WTC11 (cell line): Measurements from ENCODE around the gene CYYR1. TPM values are rescaled to one million over a fixed set of nuclear protein-coding genes. Genes with fewer than 3 reads are reported as not detected.

Experiments used
- CREB1 ChIP-seq: sonication (generic); formaldehyde crosslinking; IDR thresholded peaks from 2 replicates; pipeline ENCODE4 v1.8.0; 2023; ENCODE audit warnings: mild to moderate bottlenecking, missing genetic modification reagents
- EMX1 ChIP-seq: fragments of 250-450 bp; sonication (Bioruptor Pico); IDR thresholded peaks from 2 replicates; pipeline ENCODE4 v1.8.0; 2021; ENCODE audit warnings: mild to moderate bottlenecking
- ESRRA ChIP-seq: sonication (generic); formaldehyde crosslinking; IDR thresholded peaks from 2 replicates; pipeline ENCODE4 v1.8.1; 2022; ENCODE audit warnings: mild to moderate bottlenecking, missing genetic modification reagents, borderline replicate concordance
- FOXK1 ChIP-seq: sonication (generic); formaldehyde crosslinking; IDR thresholded peaks from 2 replicates; pipeline ENCODE4 v1.8.0; 2022; ENCODE audit warnings: mild to moderate bottlenecking, moderate library complexity, missing genetic modification reagents
- GTF2I ChIP-seq: fragments of 250-450 bp; sonication (Bioruptor Pico); conservative IDR thresholded peaks from 2 replicates; pipeline ENCODE4 v1.4.0; 2021; ENCODE audit warnings: mild to moderate bottlenecking
- JAZF1 ChIP-seq: fragments of 250-450 bp; sonication (Bioruptor Pico); IDR thresholded peaks from 2 replicates; pipeline ENCODE4 v1.9.0; 2021; ENCODE audit warnings: moderate library complexity, mild to moderate bottlenecking, inconsistent platforms
- KAT7 ChIP-seq: sonication (generic); formaldehyde crosslinking; IDR thresholded peaks from 2 replicates; pipeline ENCODE4 v1.8.1; 2023; ENCODE audit warnings: missing genetic modification reagents, mild to moderate bottlenecking, borderline replicate concordance
- OVOL2 ChIP-seq: fragments of 250-450 bp; sonication (Bioruptor Pico); IDR thresholded peaks from 2 replicates; pipeline ENCODE4 v1.9.0; 2021; ENCODE audit warnings: mild to moderate bottlenecking, borderline replicate concordance
- RELA ChIP-seq: sonication (generic); formaldehyde crosslinking; IDR thresholded peaks from 2 replicates; pipeline ENCODE4 v1.8.1; 2022; ENCODE audit warnings: missing genetic modification reagents, mild to moderate bottlenecking, borderline replicate concordance
- SOX15 ChIP-seq: fragments of 250-450 bp; sonication (Bioruptor Pico); IDR thresholded peaks from 2 replicates; pipeline ENCODE4 v1.9.0; 2021; ENCODE audit warnings: mild to moderate bottlenecking
- SP1 ChIP-seq: sonication (generic); formaldehyde crosslinking; conservative IDR thresholded peaks from 2 replicates; pipeline ENCODE4 v1.8.1; 2022; ENCODE audit warnings: missing genetic modification reagents
- TP53 ChIP-seq: sonication (generic); formaldehyde crosslinking; IDR thresholded peaks from 2 replicates; pipeline ENCODE4 v1.8.1; 2023; ENCODE audit warnings: mild to moderate bottlenecking, missing genetic modification reagents
- ZNF219 ChIP-seq: sonication (generic); formaldehyde crosslinking; IDR thresholded peaks from 2 replicates; pipeline ENCODE4 v1.8.0; 2023; ENCODE audit warnings: missing genetic modification reagents, mild to moderate bottlenecking, borderline replicate concordance
- ZNF317 ChIP-seq: sonication (generic); formaldehyde crosslinking; IDR thresholded peaks from 2 replicates; pipeline ENCODE4 v1.8.1; 2023; ENCODE audit warnings: low read depth, mild to moderate bottlenecking, moderate library complexity, missing genetic modification reagents, borderline replicate concordance
- ZNF671 ChIP-seq: fragments of 250-450 bp; sonication (Bioruptor Pico); IDR thresholded peaks from 2 replicates; pipeline ENCODE4 v1.8.0; 2021; ENCODE audit warnings: mild to moderate bottlenecking
- total RNA-seq: library from RNA; stranded (reverse); gene quantifications from 3 replicates; pipeline ENCODE4 v1.2.3, GENCODE V29; 2021
- TF ChIP-seq, protein P1 (sequence below): fragments of 250-450 bp; sonication (Bioruptor Pico); IDR thresholded peaks from 2 replicates; pipeline ENCODE4 v1.9.0; 2021; ENCODE audit warnings: mild to moderate bottlenecking
- TF ChIP-seq, protein P2 (sequence below): sonication (generic); formaldehyde crosslinking; IDR thresholded peaks from 2 replicates; pipeline ENCODE4 v1.8.0; 2023; ENCODE audit warnings: missing genetic modification reagents
- TF ChIP-seq, protein P3 (sequence below): sonication (generic); formaldehyde crosslinking; IDR thresholded peaks from 2 replicates; pipeline ENCODE4 v1.8.0; 2022; ENCODE audit warnings: missing genetic modification reagents
- TF ChIP-seq, protein P4 (sequence below): sonication (generic); formaldehyde crosslinking; IDR thresholded peaks from 2 replicates; pipeline ENCODE4 v1.8.1; 2022; ENCODE audit warnings: low read depth, mild to moderate bottlenecking, moderate library complexity, missing genetic modification reagents, borderline replicate concordance
- TF ChIP-seq, protein P5 (sequence below): sonication (generic); formaldehyde crosslinking; conservative IDR thresholded peaks from 2 replicates; pipeline ENCODE4 v1.8.1; 2023; ENCODE audit warnings: mild to moderate bottlenecking, low read depth, missing genetic modification reagents, moderate library complexity
- TF ChIP-seq, protein P6 (sequence below): sonication (generic); formaldehyde crosslinking; IDR thresholded peaks from 2 replicates; pipeline ENCODE4 v1.8.0; 2023; ENCODE audit warnings: missing genetic modification reagents, mild to moderate bottlenecking, borderline replicate concordance
- TF ChIP-seq, protein P7 (sequence below): sonication (generic); formaldehyde crosslinking; IDR thresholded peaks from 2 replicates; pipeline ENCODE4 v1.8.1; 2023; ENCODE audit warnings: mild to moderate bottlenecking, moderate library complexity, missing genetic modification reagents

CYYR1 gene
- total RNA-seq, 1 experiment from 2014 or later = 29.3 TPM

DNA sequence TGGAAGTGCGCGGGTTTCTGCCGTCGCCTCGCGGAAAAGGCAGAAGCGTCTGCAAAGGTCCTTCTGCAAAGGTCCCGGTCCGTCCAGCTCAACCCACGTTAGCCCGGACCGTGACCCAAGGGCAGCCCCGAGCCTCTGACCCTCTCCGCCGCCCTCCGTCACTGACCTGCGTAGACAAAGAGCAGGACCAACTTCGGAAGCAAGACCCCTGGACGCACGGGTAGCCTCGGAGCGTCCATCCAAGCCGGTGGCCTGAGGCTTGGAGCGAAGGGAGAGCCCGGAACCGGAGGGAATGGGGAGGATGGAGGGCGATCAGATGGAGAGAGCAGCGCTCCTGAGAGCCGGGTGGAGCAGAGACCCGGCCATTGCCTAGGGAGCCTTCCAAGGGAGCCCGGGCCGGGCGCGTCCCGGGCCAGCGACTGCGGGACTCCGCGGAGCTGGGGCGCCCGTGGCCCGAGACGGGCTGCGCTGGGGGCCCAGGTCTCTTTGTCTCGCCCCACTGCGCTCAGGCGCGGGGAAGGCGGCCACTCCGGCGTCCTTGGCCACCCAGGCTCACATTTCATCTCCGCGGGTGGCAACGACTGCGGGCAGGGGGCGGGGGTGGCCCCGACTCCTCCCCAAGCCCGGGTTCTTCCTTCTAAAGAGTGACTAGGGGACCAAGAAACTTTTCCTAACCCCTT, at the start of gene CYYR1 (continued):
- TF ChIP-seq, protein P1, sequence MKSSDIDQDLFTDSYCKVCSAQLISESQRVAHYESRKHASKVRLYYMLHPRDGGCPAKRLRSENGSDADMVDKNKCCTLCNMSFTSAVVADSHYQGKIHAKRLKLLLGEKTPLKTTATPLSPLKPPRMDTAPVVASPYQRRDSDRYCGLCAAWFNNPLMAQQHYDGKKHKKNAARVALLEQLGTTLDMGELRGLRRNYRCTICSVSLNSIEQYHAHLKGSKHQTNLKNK = no peak
- TF ChIP-seq ZNF219 (CRISPR knock-in tag) (peak; percentile 40; the same call in 1 of the 2 replicates), FOXK1 (no peak), ZNF671 (no peak), SOX15 (CRISPR knock-in tag) (no peak), JAZF1 (no peak), SP1 (CRISPR knock-in tag) (no peak), CREB1 (no peak), OVOL2 (CRISPR knock-in tag) (no peak), TP53 (CRISPR knock-in tag) (peak; percentile 48; the same call in 1 of the 2 replicates), EMX1 (CRISPR knock-in tag) (no peak), ZNF317 (no peak), ESRRA (CRISPR knock-in tag) (no peak), KAT7 (peak; percentile 74; the same call in 1 of the 2 replicates), GTF2I (CRISPR knock-in tag) (no peak), RELA (0 out of 2 replicates have a peak, but pooled peaks have one; percentile 45)
- TF ChIP-seq, protein P2, sequence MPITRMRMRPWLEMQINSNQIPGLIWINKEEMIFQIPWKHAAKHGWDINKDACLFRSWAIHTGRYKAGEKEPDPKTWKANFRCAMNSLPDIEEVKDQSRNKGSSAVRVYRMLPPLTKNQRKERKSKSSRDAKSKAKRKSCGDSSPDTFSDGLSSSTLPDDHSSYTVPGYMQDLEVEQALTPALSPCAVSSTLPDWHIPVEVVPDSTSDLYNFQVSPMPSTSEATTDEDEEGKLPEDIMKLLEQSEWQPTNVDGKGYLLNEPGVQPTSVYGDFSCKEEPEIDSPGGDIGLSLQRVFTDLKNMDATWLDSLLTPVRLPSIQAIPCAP (CRISPR knock-in tag) = 0 out of 2 replicates have a peak, but pooled peaks have one; percentile 30
- TF ChIP-seq, protein P3, sequence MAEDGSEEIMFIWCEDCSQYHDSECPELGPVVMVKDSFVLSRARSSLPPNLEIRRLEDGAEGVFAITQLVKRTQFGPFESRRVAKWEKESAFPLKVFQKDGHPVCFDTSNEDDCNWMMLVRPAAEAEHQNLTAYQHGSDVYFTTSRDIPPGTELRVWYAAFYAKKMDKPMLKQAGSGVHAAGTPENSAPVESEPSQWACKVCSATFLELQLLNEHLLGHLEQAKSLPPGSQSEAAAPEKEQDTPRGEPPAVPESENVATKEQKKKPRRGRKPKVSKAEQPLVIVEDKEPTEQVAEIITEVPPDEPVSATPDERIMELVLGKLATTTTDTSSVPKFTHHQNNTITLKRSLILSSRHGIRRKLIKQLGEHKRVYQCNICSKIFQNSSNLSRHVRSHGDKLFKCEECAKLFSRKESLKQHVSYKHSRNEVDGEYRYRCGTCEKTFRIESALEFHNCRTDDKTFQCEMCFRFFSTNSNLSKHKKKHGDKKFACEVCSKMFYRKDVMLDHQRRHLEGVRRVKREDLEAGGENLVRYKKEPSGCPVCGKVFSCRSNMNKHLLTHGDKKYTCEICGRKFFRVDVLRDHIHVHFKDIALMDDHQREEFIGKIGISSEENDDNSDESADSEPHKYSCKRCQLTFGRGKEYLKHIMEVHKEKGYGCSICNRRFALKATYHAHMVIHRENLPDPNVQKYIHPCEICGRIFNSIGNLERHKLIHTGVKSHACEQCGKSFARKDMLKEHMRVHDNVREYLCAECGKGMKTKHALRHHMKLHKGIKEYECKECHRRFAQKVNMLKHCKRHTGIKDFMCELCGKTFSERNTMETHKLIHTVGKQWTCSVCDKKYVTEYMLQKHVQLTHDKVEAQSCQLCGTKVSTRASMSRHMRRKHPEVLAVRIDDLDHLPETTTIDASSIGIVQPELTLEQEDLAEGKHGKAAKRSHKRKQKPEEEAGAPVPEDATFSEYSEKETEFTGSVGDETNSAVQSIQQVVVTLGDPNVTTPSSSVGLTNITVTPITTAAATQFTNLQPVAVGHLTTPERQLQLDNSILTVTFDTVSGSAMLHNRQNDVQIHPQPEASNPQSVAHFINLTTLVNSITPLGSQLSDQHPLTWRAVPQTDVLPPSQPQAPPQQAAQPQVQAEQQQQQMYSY (CRISPR knock-in tag) = 0 out of 2 replicates have a peak, but pooled peaks have one; percentile 15
- TF ChIP-seq, protein P4, sequence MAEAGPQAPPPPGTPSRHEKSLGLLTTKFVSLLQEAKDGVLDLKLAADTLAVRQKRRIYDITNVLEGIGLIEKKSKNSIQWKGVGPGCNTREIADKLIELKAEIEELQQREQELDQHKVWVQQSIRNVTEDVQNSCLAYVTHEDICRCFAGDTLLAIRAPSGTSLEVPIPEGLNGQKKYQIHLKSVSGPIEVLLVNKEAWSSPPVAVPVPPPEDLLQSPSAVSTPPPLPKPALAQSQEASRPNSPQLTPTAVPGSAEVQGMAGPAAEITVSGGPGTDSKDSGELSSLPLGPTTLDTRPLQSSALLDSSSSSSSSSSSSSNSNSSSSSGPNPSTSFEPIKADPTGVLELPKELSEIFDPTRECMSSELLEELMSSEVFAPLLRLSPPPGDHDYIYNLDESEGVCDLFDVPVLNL (CRISPR knock-in tag) = no peak
- TF ChIP-seq, protein P5, sequence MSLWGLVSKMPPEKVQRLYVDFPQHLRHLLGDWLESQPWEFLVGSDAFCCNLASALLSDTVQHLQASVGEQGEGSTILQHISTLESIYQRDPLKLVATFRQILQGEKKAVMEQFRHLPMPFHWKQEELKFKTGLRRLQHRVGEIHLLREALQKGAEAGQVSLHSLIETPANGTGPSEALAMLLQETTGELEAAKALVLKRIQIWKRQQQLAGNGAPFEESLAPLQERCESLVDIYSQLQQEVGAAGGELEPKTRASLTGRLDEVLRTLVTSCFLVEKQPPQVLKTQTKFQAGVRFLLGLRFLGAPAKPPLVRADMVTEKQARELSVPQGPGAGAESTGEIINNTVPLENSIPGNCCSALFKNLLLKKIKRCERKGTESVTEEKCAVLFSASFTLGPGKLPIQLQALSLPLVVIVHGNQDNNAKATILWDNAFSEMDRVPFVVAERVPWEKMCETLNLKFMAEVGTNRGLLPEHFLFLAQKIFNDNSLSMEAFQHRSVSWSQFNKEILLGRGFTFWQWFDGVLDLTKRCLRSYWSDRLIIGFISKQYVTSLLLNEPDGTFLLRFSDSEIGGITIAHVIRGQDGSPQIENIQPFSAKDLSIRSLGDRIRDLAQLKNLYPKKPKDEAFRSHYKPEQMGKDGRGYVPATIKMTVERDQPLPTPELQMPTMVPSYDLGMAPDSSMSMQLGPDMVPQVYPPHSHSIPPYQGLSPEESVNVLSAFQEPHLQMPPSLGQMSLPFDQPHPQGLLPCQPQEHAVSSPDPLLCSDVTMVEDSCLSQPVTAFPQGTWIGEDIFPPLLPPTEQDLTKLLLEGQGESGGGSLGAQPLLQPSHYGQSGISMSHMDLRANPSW (CRISPR knock-in tag) = 0 out of 2 replicates have a peak, but pooled peaks have one; percentile 27
- TF ChIP-seq, protein P6, sequence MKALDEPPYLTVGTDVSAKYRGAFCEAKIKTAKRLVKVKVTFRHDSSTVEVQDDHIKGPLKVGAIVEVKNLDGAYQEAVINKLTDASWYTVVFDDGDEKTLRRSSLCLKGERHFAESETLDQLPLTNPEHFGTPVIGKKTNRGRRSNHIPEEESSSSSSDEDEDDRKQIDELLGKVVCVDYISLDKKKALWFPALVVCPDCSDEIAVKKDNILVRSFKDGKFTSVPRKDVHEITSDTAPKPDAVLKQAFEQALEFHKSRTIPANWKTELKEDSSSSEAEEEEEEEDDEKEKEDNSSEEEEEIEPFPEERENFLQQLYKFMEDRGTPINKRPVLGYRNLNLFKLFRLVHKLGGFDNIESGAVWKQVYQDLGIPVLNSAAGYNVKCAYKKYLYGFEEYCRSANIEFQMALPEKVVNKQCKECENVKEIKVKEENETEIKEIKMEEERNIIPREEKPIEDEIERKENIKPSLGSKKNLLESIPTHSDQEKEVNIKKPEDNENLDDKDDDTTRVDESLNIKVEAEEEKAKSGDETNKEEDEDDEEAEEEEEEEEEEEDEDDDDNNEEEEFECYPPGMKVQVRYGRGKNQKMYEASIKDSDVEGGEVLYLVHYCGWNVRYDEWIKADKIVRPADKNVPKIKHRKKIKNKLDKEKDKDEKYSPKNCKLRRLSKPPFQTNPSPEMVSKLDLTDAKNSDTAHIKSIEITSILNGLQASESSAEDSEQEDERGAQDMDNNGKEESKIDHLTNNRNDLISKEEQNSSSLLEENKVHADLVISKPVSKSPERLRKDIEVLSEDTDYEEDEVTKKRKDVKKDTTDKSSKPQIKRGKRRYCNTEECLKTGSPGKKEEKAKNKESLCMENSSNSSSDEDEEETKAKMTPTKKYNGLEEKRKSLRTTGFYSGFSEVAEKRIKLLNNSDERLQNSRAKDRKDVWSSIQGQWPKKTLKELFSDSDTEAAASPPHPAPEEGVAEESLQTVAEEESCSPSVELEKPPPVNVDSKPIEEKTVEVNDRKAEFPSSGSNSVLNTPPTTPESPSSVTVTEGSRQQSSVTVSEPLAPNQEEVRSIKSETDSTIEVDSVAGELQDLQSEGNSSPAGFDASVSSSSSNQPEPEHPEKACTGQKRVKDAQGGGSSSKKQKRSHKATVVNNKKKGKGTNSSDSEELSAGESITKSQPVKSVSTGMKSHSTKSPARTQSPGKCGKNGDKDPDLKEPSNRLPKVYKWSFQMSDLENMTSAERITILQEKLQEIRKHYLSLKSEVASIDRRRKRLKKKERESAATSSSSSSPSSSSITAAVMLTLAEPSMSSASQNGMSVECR (CRISPR knock-in tag) = no peak
- TF ChIP-seq, protein P7, sequence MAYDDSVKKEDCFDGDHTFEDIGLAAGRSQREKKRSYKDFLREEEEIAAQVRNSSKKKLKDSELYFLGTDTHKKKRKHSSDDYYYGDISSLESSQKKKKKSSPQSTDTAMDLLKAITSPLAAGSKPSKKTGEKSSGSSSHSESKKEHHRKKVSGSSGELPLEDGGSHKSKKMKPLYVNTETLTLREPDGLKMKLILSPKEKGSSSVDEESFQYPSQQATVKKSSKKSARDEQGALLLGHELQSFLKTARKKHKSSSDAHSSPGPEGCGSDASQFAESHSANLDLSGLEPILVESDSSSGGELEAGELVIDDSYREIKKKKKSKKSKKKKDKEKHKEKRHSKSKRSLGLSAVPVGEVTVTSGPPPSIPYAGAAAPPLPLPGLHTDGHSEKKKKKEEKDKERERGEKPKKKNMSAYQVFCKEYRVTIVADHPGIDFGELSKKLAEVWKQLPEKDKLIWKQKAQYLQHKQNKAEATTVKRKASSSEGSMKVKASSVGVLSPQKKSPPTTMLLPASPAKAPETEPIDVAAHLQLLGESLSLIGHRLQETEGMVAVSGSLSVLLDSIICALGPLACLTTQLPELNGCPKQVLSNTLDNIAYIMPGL (CRISPR knock-in tag) = peak; percentile 77; the same call in 1 of the 2 replicates
